ENCODE results near the gene GBX1. TPM values are rescaled to one million over a fixed set of nuclear protein-coding genes. Genes with fewer than 3 reads are reported as not detected.

The GBX1 gene
- total RNA-seq, 3 donors from 2014 or later: not detected

DNA sequence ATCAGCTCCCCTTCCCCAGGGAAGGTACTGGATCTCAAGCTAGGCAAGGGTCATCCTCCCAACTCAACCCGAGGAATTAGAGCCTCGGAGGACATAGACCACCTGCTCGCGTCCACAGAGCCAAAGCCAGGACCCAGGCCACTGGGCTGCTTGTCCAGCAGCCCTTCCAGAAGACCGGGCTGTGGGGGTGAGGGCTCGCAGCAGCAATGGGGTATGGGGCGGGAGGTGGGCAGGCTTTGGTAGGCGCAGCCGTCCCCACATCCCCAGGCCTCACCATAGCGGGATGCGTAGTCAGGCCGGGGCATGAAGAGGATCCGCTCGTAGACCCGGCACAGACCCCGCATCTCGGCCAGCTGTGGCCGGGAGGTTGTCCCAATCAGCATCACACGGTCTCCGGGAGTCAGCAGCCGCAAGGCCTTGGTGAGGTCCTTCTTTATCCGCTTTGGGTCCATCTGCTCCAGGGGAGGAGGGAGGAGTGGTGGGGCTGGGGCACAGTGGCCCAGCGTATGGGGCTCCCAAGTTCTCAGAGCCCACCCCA, 24.6 kb upstream of the GBX1 start:
- no peaks in the 10 kb centered on the region for H3K4me1 ChIP-seq (ENCODE audit: low read depth)
- DNase-seq (no peak), ATAC-seq (no peak)
- intact Hi-C loops (cut with DNase I, micrococcal nuclease): no loop called here
- no peak for TF ChIP-seq CTCF (IDR thresholded peaks at IDR 0.05)
- no peak overlapping the region for H3K4me3 ChIP-seq
- no peaks in the 10 kb centered on the region for H3K9me3 ChIP-seq
- no peaks in the 10 kb centered on the region for H3K36me3 ChIP-seq (ENCODE audit: low read depth)

DNA sequence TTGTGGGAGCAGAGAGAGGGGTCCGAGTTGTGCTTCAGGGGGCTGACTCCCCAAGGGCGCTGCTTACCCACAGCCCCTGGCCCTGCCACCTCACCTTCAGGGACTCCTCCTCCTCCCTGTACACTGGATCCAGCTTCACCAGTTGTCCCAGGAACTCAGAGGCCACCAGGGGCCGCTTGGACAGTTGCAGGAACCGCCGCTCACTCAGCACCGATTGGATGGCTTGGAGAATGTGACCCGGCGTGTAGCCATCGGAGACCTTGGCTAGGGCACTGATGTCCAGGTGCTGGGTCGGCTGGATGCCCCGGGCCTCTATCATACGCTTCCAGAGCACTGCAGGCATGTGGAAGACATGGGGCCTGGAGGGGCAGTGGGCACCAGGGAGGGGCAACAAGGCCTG, 24.1 kb upstream of the GBX1 start:
- no peaks in the 10 kb centered on the region for H3K36me3 ChIP-seq (ENCODE audit: low read depth)
- DNase-seq: no peak
- H3K4me1 ChIP-seq (ENCODE audit: low read depth): no peaks in the 10 kb centered on the region
- TF ChIP-seq CTCF (IDR thresholded peaks at IDR 0.05): no peak
- no peaks in the 10 kb centered on the region for H3K9me3 ChIP-seq
- H3K4me3 ChIP-seq: no peak overlapping the region
- ATAC-seq: no peak
- intact Hi-C loops (cut with DNase I, micrococcal nuclease): no loop called here

DNA sequence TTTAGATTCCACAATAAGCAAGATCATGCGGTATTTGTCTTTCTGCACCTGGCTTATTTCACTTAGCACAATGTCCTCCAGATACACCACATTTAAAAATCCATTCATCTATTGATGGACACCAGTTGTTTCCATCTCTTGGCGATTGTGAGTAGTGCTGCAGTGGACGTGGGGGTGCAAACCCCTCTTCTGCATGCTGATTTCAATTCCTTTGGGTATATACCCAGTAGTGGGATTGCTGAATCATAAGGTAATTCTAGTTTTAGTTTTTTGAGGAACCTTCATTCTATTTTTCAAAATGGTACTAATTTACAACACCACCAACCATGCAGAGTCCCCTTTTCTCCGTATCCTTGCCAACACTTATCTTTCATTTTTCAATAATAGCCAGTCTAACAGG, 21.5 kb upstream of the GBX1 start:
- ATAC-seq (no peak), DNase-seq (no peak)
- no peak for TF ChIP-seq CTCF (IDR thresholded peaks at IDR 0.05)
- H3K4me1 ChIP-seq (ENCODE audit: low read depth): no peaks in the 10 kb centered on the region
- no peaks in the 10 kb centered on the region for H3K9me3 ChIP-seq
- H3K36me3 ChIP-seq (ENCODE audit: low read depth): no peaks in the 10 kb centered on the region
- no peak overlapping the region for H3K4me3 ChIP-seq
- intact Hi-C loops (cut with DNase I, micrococcal nuclease): no loop called here

DNA sequence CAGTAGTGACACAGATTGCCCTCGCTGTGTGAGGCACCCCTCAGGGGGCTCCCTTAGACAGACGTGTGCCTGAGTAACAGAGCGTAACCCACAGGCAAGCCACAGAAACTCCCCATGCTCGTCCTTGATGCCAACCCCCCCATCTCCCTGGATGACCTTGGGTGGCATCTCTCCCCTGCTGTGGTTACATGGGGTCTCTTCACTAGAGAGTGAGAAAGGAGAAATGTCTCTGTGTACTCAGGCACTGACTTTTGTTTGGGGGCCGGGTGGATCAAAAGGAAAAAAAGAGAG, 20.7 kb upstream of the GBX1 start:
- H3K4me3 ChIP-seq: no peak overlapping the region
- no peaks in the 10 kb centered on the region for H3K4me1 ChIP-seq (ENCODE audit: low read depth)
- DNase-seq (no peak), ATAC-seq (no peak)
- intact Hi-C loops (cut with DNase I, micrococcal nuclease): no loop called here
- H3K9me3 ChIP-seq: no peaks in the 10 kb centered on the region
- no peak for TF ChIP-seq CTCF (IDR thresholded peaks at IDR 0.05)
- no peaks in the 10 kb centered on the region for H3K36me3 ChIP-seq (ENCODE audit: low read depth)

DNA sequence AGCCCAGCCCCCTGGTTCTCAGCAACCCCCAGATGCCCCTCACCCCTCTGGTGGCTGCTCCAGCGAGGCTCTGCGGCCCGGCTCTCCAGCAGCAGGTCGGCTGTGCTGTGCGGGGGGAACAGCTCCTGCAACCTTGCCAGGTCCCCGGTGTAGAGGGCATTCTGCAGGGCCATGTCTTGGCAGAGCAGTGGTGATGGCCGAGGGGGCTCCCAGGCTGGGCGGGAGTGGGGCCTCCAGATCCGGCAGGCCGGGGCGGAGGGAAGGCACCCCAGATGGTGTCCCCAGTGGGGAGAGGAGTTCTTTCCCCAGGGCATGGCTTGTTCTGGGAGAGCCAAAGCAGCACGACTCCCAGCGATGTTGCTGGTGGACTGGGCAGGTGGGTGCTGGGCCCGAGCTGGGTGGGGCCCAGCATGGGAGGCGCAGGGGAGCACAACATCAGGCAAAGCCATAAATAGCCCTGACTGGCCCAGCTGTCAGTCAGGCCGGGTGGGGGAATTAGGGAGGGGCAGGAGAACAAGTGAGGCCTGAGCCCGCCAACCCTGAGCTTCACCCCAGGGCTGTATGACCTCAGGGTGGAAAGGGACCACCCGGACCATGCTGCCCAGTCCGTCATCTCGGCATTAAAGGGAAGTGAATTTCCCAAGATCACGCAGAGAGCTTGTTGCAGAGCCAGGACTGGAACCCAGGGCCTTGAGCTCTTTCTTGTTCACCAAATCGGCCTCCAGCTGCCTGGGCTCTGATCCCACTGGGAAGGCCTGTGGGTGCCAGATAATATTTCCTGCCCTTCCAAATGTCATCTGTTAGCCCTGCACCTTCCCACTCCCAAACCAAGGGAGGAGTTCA, 20.1 kb upstream of the GBX1 start:
- intact Hi-C loops (cut with DNase I, micrococcal nuclease): no loop called here

More for the DNA sequence above, 20.1 kb upstream of the GBX1 start:
- no peak for TF ChIP-seq CTCF (IDR thresholded peaks at IDR 0.05)
- DNase-seq: no peak
- no peaks in the 10 kb centered on the region for H3K4me1 ChIP-seq (ENCODE audit: low read depth)
- peak; percentile 8 for ATAC-seq
- H3K9me3 ChIP-seq: no peaks in the 10 kb centered on the region
- no peak overlapping the region for H3K4me3 ChIP-seq
- H3K36me3 ChIP-seq (ENCODE audit: low read depth): no peaks in the 10 kb centered on the region

Data from mucosa of descending colon (tissue), 3 donors.